ENCODE results near the gene ADPRHL1.
A peak's percentile ranks its signal among the peaks of the same experiment; 100 is the strongest.

GRCh38 chr13:113458253-113459065, 5.2 kb upstream of the ADPRHL1 start:
- TF ChIP-seq CTCF (IDR thresholded peaks at IDR 0.05; ENCODE audit: insufficient read depth, low read depth, low read length) (peak; percentile 37), EZH2 (IDR thresholded peaks at IDR 0.05; ENCODE audit: insufficient read depth, low read length) (no peak)
